Subcutaneous abdominal adipose tissue (tissue), 5 donors: ENCODE data around the gene BMPR1A.

Experiments used
- H3K27ac ChIP-seq: one replicate; pipeline ENCODE4 v1.7.0; 2013; ENCODE audit warnings: low read depth, mild to moderate bottlenecking, inconsistent platforms, low read length, moderate library complexity
- H3K27me3 ChIP-seq, 5 donors: one replicate each; pipeline ENCODE4 v1.7.0; 2013; ENCODE audit warnings: low read length in 5 of 5, inconsistent platforms in 1 of 5; ENCODE audit not compliant: control insufficient read depth in 5 of 5, insufficient read depth in 4 of 5
- H3K36me3 ChIP-seq, 5 donors: one replicate each; pipeline ENCODE4 v1.7.0; 2013; ENCODE audit warnings: low read length in 5 of 5; ENCODE audit not compliant: control insufficient read depth in 5 of 5, insufficient read depth in 5 of 5
- H3K4me1 ChIP-seq, 5 donors: one replicate each; pipeline ENCODE4 v1.7.0; 2013; ENCODE audit warnings: low read length in 5 of 5, mild to moderate bottlenecking in 3 of 5, moderate library complexity in 1 of 5; ENCODE audit not compliant: control insufficient read depth in 5 of 5, insufficient read depth in 5 of 5
- H3K4me3 ChIP-seq, 5 donors: one replicate each; pipeline ENCODE4 v1.7.0; 2013; ENCODE audit warnings: low read length in 5 of 5, low read depth in 1 of 5
- H3K9ac ChIP-seq, 5 donors: one replicate each; pipeline ENCODE4 v1.7.0; 2013; ENCODE audit warnings: low read length in 5 of 5, mild to moderate bottlenecking in 4 of 5, moderate library complexity in 3 of 5
- H3K9me3 ChIP-seq, 5 donors: one replicate each; pipeline ENCODE4 v1.7.0; 2013; ENCODE audit warnings: low read length in 5 of 5; ENCODE audit not compliant: control insufficient read depth in 5 of 5
- donor health status: healthy.
- donor health status: healthy.
- donor health status: healthy.
- donor health status: healthy.
- donor health status: healthy.

Gene BMPR1A

GRCh38 chr10:86815640-86816039 is 59.2 kb downstream of the BMPR1A start:
- Histone ChIP-seq H3K27me3 (no peaks in the 10 kb centered on the region), H3K4me1 (peaks cover 0 to 24% (median 17%) of the 10 kb centered on the region in 5 donors), H3K36me3 (no peaks in the 10 kb centered on the region), H3K27ac (peak overlapping the region; percentile 73), H3K4me3 (no peak overlapping the region), H3K9me3 (no peaks in the 10 kb centered on the region), H3K9ac (no peak overlapping the region)

GRCh38 chr10:86817246-86817645 is 60.8 kb downstream of the BMPR1A start:
- Histone ChIP-seq H3K36me3 (no peaks in the 10 kb centered on the region), H3K4me3 (no peak overlapping the region), H3K27ac (no peak overlapping the region), H3K9ac (no peak overlapping the region), H3K9me3 (no peaks in the 10 kb centered on the region), H3K27me3 (no peaks in the 10 kb centered on the region), H3K4me1 (peaks cover 0 to 35% (median 20%) of the 10 kb centered on the region in 5 donors)

- no peak overlapping the region for H3K9ac ChIP-seq
- H3K9me3 ChIP-seq: no peaks in the 10 kb centered on the region
- no peak overlapping the region for H3K27ac ChIP-seq
- H3K4me3 ChIP-seq: no peak overlapping the region
- peaks cover 0 to 22% (median 17%) of the 10 kb centered on the region in 5 donors for H3K4me1 ChIP-seq
- H3K36me3 ChIP-seq: no peaks in the 10 kb centered on the region
- H3K27me3 ChIP-seq: no peaks in the 10 kb centered on the region
Observed at GRCh38 chr10:86819567-86819966, 63.1 kb downstream of the BMPR1A start.

- H3K4me3 ChIP-seq: no peak overlapping the region
- peaks cover 0 to 16% (median 9%) of the 10 kb centered on the region in 5 donors for H3K4me1 ChIP-seq
- H3K27me3 ChIP-seq: no peaks in the 10 kb centered on the region
- H3K36me3 ChIP-seq: no peaks in the 10 kb centered on the region
- no peaks in the 10 kb centered on the region for H3K9me3 ChIP-seq
- no peak overlapping the region for H3K27ac ChIP-seq
- H3K9ac ChIP-seq: no peak overlapping the region
Observed at GRCh38 chr10:86820509-86820908, 64.1 kb downstream of the BMPR1A start.

- H3K9ac ChIP-seq: no peak overlapping the region
- no peak overlapping the region for H3K4me3 ChIP-seq
- no peaks in the 10 kb centered on the region for H3K9me3 ChIP-seq
- no peaks in the 10 kb centered on the region for H3K27me3 ChIP-seq
- peaks cover 0 to 11% (median 4%) of the 10 kb centered on the region in 5 donors for H3K4me1 ChIP-seq
- no peak overlapping the region for H3K27ac ChIP-seq
- H3K36me3 ChIP-seq: no peaks in the 10 kb centered on the region
Observed at GRCh38 chr10:86821388-86821999, 65.1 kb downstream of the BMPR1A start.

- H3K27ac ChIP-seq: no peak overlapping the region
- H3K4me3 ChIP-seq: no peak overlapping the region
- peaks cover 0 to 11% (median 4%) of the 10 kb centered on the region in 5 donors for H3K4me1 ChIP-seq
- H3K27me3 ChIP-seq: no peaks in the 10 kb centered on the region
- no peak overlapping the region for H3K9ac ChIP-seq
- H3K9me3 ChIP-seq: no peaks in the 10 kb centered on the region
- H3K36me3 ChIP-seq: no peaks in the 10 kb centered on the region
Observed at GRCh38 chr10:86823565-86823964, 67.1 kb downstream of the BMPR1A start.

- Histone ChIP-seq H3K4me1 (peaks cover 0 to 11% (median 4%) of the 10 kb centered on the region in 5 donors), H3K27me3 (no peaks in the 10 kb centered on the region), H3K27ac (no peak overlapping the region), H3K4me3 (no peak overlapping the region), H3K36me3 (no peaks in the 10 kb centered on the region), H3K9ac (no peak overlapping the region), H3K9me3 (no peaks in the 10 kb centered on the region)
Observed at GRCh38 chr10:86824151-86824550, 67.7 kb downstream of the BMPR1A start.

GRCh38 chr10:86825366-86825765 is 68.9 kb downstream of the BMPR1A start:
- Histone ChIP-seq H3K27ac (no peak overlapping the region), H3K27me3 (no peaks in the 10 kb centered on the region), H3K36me3 (no peaks in the 10 kb centered on the region), H3K9ac (no peak overlapping the region), H3K4me3 (no peak overlapping the region), H3K4me1 (peaks cover 0 to 20% (median 8%) of the 10 kb centered on the region in 5 donors), H3K9me3 (no peaks in the 10 kb centered on the region)

- no peak overlapping the region for H3K9ac ChIP-seq
- H3K9me3 ChIP-seq: no peaks in the 10 kb centered on the region
- no peak overlapping the region for H3K4me3 ChIP-seq
- no peaks in the 10 kb centered on the region for H3K36me3 ChIP-seq
- peaks cover 0 to 12% (median 6%) of the 10 kb centered on the region in 5 donors for H3K4me1 ChIP-seq
- no peak overlapping the region for H3K27ac ChIP-seq
- no peaks in the 10 kb centered on the region for H3K27me3 ChIP-seq
Observed at GRCh38 chr10:86827639-86828038, 71.2 kb downstream of the BMPR1A start.

- H3K27ac ChIP-seq: no peak overlapping the region
- peaks cover 0 to 12% (median 6%) of the 10 kb centered on the region in 5 donors for H3K4me1 ChIP-seq
- H3K36me3 ChIP-seq: no peaks in the 10 kb centered on the region
- no peak overlapping the region for H3K4me3 ChIP-seq
- no peaks in the 10 kb centered on the region for H3K9me3 ChIP-seq
- no peak overlapping the region for H3K9ac ChIP-seq
- H3K27me3 ChIP-seq: no peaks in the 10 kb centered on the region
Observed at GRCh38 chr10:86828145-86828544, 71.7 kb downstream of the BMPR1A start.
